AG09309 (cell line): ENCODE data around the gene TOP2A.

ENCODE experiments used
- DNase-seq: peaks from one replicate; pipeline ENCODE4 v3.0.0-alpha.2; 2010; ENCODE audit warnings: low read depth
- H3K4me3 ChIP-seq: 2 replicates; pipeline ENCODE4 v1.5.1; 2011; ENCODE audit warnings: mild to moderate bottlenecking, low read depth, low read length, moderate library complexity; ENCODE audit not compliant: control insufficient read depth
- TF ChIP-seq, protein P1 (sequence below): IDR thresholded peaks from 2 replicates; pipeline ENCODE4 v1.5.1; 2011; ENCODE audit warnings: mild to moderate bottlenecking, low read depth, low read length, inconsistent platforms; ENCODE audit not compliant: insufficient read depth, control insufficient read depth; ENCODE audit errors: missing control alignments

TOP2A gene

DNA sequence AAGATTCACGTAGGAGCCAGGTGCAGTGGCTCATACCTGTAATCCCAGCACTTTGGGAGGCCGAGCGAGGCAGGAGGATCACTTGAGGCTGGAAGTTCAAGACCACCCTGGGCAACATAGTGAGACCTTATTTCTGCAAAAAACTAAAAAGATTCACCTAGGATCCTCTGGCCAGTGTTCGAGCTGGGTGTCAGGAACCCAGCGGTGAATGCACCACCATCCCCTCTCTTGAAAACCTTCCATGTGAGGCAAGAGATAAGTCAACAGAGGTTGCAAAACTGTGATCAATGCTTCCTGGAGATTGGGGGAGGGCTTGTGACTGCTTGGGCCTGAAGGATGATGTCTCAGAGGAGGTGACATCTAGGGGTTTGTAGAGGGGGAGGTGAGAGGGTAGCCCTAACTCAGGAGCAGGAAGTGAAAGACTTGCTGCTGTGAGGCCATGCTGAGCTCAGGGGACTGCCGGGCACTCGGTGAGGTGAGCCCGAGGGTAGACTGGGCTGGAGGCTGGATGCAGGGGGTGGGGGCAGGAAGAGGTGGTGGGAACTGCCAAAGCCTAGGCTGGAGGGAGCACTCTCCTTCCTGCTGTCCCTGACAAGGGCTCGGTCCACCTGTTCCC, 64.8 kb downstream of the TOP2A start:
- DNase-seq = no peak
- TF ChIP-seq, protein P1, sequence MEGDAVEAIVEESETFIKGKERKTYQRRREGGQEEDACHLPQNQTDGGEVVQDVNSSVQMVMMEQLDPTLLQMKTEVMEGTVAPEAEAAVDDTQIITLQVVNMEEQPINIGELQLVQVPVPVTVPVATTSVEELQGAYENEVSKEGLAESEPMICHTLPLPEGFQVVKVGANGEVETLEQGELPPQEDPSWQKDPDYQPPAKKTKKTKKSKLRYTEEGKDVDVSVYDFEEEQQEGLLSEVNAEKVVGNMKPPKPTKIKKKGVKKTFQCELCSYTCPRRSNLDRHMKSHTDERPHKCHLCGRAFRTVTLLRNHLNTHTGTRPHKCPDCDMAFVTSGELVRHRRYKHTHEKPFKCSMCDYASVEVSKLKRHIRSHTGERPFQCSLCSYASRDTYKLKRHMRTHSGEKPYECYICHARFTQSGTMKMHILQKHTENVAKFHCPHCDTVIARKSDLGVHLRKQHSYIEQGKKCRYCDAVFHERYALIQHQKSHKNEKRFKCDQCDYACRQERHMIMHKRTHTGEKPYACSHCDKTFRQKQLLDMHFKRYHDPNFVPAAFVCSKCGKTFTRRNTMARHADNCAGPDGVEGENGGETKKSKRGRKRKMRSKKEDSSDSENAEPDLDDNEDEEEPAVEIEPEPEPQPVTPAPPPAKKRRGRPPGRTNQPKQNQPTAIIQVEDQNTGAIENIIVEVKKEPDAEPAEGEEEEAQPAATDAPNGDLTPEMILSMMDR = no peak
- H3K4me3 ChIP-seq = no peak overlapping the region

DNA sequence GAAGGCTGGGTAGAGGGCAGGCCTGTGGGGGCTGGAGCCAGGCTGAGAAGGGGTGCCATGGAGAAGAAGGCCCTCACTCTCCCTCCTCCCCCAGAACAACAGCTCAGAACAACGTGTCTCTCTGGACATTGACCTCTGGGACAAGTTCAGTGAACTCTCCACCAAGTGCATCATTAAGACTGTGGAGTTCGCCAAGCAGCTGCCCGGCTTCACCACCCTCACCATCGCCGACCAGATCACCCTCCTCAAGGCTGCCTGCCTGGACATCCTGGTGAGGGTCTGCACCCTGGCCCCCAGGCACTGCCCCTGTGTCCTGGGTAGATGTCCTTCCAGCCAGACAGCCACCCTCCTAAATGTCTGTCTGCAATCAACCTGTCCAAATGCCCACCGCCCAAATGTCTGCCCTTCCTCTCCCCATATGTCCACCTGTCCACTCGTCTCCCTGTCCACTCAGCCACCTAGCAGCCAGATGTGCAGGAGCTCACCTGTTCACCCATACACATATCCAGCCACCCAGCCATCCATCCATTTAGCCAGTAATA, 65.4 kb downstream of the TOP2A start:
- H3K4me3 ChIP-seq = no peak overlapping the region
- no peak for DNase-seq
- TF ChIP-seq, protein P1 = no peak

DNA sequence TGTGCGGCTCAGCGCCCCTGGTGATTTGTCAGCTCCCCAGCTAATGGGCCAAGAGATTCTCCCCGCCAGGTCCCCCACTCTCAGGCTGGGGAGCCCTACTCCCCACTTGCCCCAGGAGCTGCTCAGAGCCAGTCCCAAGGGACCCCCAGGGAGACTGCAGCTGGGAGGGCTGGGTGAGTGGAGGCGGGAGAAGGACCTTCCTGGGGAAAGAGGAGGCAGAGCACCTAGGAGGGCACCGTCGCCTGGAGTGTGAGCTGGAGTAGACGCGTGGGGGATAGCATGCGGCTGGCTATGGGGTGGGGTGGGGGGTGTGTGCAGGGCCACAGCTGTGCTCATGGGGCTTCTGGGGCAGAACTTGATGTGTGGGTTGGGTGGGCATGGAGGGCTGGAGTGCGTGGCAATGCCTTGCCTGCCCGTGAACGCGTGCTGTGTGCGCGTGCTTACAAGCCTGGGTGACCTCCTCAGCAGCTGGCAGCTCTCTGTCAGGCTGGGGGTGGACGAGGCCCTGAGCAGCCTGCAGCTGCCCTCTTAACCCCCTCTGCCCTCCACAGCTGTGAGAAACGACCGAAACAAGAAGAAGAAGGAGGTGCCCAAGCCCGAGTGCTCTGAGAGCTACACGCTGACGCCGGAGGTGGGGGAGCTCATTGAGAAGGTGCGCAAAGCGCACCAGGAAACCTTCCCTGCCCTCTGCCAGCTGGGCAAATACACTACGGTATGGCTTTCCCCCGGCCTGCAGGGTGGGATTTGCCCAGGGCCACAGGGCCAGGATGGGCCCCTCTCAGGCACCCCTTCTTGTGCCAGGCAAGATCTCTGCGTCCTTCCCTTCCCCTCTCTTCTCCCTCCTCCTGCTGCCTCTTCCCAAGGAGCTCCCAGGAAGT, 66.1 kb downstream of the TOP2A start:
- no peak overlapping the region for H3K4me3 ChIP-seq
- no peak for DNase-seq
- TF ChIP-seq, protein P1 = no peak

DNA sequence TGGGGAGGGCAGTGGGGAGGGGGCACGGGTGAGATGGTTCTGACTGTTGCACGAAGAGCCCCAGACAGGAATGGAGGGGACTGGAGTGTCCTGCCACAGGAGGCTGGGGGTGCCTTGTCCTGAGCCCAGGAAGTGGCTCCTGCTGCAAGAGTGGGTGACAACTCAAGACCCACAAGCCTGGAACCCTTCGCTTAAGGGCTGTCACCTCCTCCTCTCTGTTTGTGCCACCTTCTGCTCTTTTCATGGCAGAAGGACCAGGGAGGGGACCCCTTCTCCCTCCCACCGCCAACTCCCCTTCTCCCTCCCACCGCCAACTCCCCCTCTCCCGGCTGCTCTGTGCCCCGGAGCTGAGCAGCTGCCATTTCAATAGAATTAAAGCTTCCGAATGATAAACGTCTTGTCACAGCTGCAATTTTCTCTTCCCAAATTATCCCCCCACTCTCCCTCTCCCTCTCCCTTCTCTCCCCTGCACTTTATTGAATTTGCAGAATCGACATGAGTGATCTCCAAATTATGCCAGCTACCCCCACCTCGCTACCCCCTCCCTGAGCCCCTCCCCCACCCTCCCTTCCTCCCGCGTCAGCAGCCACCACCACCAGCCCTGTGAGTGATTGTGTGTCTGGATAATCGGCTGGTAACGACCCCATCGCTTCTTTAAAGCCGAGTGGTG, 66.9 kb downstream of the TOP2A start:
- DNase-seq = no peak
- TF ChIP-seq, protein P1 = no peak
- H3K4me3 ChIP-seq = no peak overlapping the region

DNA sequence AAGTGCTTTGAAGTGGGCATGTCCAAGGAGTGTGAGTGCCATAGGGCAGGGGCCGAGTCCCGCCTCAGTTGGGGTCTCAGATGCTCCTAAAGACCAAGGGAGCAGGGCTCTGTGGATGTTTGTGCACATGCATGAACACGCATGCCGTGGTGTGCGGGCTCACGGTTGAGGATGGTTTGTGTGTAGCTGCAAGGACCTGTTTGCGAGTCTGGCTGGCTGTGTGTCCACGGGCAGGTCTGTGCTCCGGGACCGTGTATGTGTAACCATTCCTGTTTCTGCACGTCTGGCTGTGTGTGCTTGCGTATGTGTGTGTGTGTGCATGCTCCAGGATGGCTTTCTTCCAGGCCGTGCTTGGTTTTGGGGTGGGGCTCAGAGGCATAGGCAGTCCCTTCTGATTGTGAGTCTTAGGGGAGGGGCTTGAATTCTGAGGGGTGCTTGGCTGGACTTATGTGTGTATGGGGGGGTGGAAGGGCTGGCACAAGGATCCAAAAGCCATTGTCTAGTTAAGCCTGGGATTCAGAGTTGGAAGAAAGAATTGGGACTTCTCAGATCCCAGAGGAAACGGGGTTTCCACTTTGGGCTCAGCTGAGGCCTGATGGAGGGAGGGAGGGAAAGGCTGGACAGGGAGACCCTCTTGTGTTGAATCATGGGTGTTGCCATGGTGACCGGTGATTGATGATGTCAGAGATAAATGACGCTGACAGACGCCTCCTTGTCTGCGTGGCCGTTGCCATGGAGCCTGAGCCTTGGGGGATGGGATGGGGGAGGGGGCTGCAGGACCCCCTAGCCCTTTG, 67.6 kb downstream of the TOP2A start:
- TF ChIP-seq, protein P1 = no peak
- no peak for DNase-seq

DNA sequence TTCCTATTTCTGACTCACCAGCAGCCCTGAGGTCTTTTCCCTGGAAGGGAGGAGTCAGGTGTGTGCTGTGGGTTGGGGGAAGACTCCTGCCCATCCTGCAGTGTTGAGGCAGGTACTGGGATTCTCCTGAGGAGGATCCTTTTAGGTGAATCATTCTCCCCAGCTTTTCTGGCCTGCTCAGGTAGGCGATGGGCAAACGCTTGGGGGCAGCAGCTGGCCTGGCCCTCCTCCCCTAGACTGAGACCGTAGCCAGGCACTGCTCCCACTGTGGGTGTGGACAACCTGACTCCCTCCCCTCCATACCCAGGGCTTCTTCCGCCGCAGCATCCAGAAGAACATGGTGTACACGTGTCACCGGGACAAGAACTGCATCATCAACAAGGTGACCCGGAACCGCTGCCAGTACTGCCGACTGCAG, 68.2 kb downstream of the TOP2A start:
- DNase-seq = no peak
- no peak overlapping the region for H3K4me3 ChIP-seq
- TF ChIP-seq, protein P1 = no peak

More for the DNA sequence above, 67.6 kb downstream of the TOP2A start:
- H3K4me3 ChIP-seq = no peak overlapping the region
